K562 (cell line): ENCODE results near the gene KRTAP5-1. TPM values are rescaled to one million over a fixed set of nuclear protein-coding genes. Genes with fewer than 3 reads are reported as not detected.

Experiments used
- ATAC-seq: fragments of 200-7000 bp; cut with Tn5 transposase; 3 replicates; pipeline ENCODE4 v1.9.1; 2020; ENCODE audit warnings: moderate library complexity
- BruUV-seq: library from RNA; stranded (reverse); fragments of 400-500 nt; replicated peaks from 2 replicates; lab custom pipeline; 2021; lab: Mats Ljungman, UMichigan
- CTCF ChIA-PET: fragments of 300-600 bp; formaldehyde crosslinking; extraction: SDS; loops from one replicate; lab custom pipeline; 2021; ENCODE audit warnings: low intra/inter-chr PET ratio; lab: Yijun Ruan, JAX
- POLR2A ChIA-PET: fragments of 300-600, 350-650 bp; sonication (Branson Sonifier 250); formaldehyde crosslinking; extraction: SDS; loops from one replicate; lab custom pipeline; 2021; ENCODE audit warnings: antibody characterized with exemption, inconsistent platforms; lab: Yijun Ruan, JAX
- DNase-seq, 4 experiments: peaks; one replicate each; pipeline versions ENCODE4 v3.0.0 to v3.0.0-alpha.2; 2011 to 2018; ENCODE audit warnings: low spot score in 3 of 4, mixed read lengths in 3 of 4; ENCODE audit errors: extremely low read depth in 1 of 4
- FAIRE-seq: peaks from 2 replicates; lab custom pipeline; 2011; peaks lifted over from hg19 to GRCh38; lab: Jason Lieb, UNC
- H2AFZ ChIP-seq: 2 replicates; pipeline ENCODE4 v1.6.0; 2011; ENCODE audit warnings: low read depth, low read length, control low read depth, inconsistent platforms
- H3K27ac ChIP-seq: fragments of 200-600 bp; 3 replicates; pipeline ENCODE4 v1.8.0; 2011; ENCODE audit warnings: low read depth, mild to moderate bottlenecking, control low read depth, inconsistent platforms, low read length, moderate library complexity, mixed read lengths; ENCODE audit errors: extremely low read depth
- H3K27me3 ChIP-seq, 2 experiments: fragments of 300-600 bp in 1 of 2; 2 replicates in 1 of 2; 3 replicates in 1 of 2; pipeline versions ENCODE4 v1.6.0 to v1.8.0; 2011; ENCODE audit warnings: inconsistent platforms in 2 of 2, low read length in 2 of 2, mild to moderate bottlenecking in 1 of 2, mixed read lengths in 1 of 2, moderate library complexity in 1 of 2; ENCODE audit not compliant: control insufficient read depth in 2 of 2, insufficient read depth in 2 of 2
- H3K36me3 ChIP-seq: fragments of 300-600 bp; 3 replicates; pipeline ENCODE4 v1.8.0; 2011; ENCODE audit warnings: mild to moderate bottlenecking, low read length, inconsistent platforms; ENCODE audit not compliant: control insufficient read depth, insufficient read depth
- H3K4me1 ChIP-seq, 2 experiments: fragments of 200-600 bp in 1 of 2; replicated peaks in 1 of 2; 2 replicates in 1 of 2; 3 replicates in 1 of 2; pipeline versions ENCODE4 v1.5.1 to v1.8.0; 2011; ENCODE audit warnings: inconsistent platforms in 2 of 2, low read length in 2 of 2, mild to moderate bottlenecking in 1 of 2, mixed read lengths in 1 of 2, moderate library complexity in 1 of 2; ENCODE audit not compliant: control insufficient read depth in 2 of 2, insufficient read depth in 2 of 2
- H3K4me2 ChIP-seq: 2 replicates; pipeline ENCODE4 v1.6.1; 2011; ENCODE audit warnings: low read length, control low read depth, inconsistent platforms, mixed read lengths; ENCODE audit not compliant: insufficient read depth
- H3K4me3 ChIP-seq: fragments of 200-600 bp; sonication (generic), shearing (Covaris generic); 2 replicates; pipeline ENCODE4 v1.5.1; 2016; ENCODE audit warnings: control low read depth, inconsistent platforms
- H3K79me2 ChIP-seq: fragments of 200-600 bp; 3 replicates; pipeline ENCODE4 v1.8.0; 2011; ENCODE audit warnings: low read length, inconsistent platforms; ENCODE audit not compliant: control insufficient read depth, insufficient read depth
- H3K9ac ChIP-seq, 2 experiments: 2 replicates each; pipeline versions ENCODE4 v1.6.0 to v1.6.1; 2011; ENCODE audit warnings: low read depth in 2 of 2, low read length in 2 of 2, control low read depth in 1 of 2, inconsistent platforms in 1 of 2, mild to moderate bottlenecking in 1 of 2, mixed read lengths in 1 of 2; ENCODE audit not compliant: insufficient read depth in 1 of 2
- H3K9me1 ChIP-seq: one replicate; pipeline ENCODE4 v1.6.0; 2011; ENCODE audit warnings: inconsistent platforms, mild to moderate bottlenecking, low read length, moderate library complexity; ENCODE audit not compliant: control insufficient read depth, insufficient read depth
- H3K9me3 ChIP-seq: replicated peaks from 2 replicates; pipeline ENCODE4 v1.5.1; 2011; ENCODE audit warnings: low read depth, low read length, inconsistent platforms; ENCODE audit not compliant: control insufficient read depth, insufficient read depth
- H4K20me1 ChIP-seq: replicated peaks from 2 replicates; pipeline ENCODE4 v1.6.1; 2011; ENCODE audit warnings: low read length, inconsistent platforms, mixed read lengths; ENCODE audit not compliant: control insufficient read depth, insufficient read depth
- ATF7 ChIP-seq: fragments of 450-650 bp; IDR thresholded peaks from 2 replicates; pipeline ENCODE4 v1.7.1; 2014; ENCODE audit warnings: mild to moderate bottlenecking, moderate library complexity
- BRCA1 ChIP-seq, 2 experiments: fragments of 450-650 bp in 1 of 2; sonication (generic) in 1 of 2; formaldehyde crosslinking in 1 of 2; IDR thresholded peaks; 2 replicates each; pipeline versions ENCODE4 v1.5.0 to v1.6.1; 2017 to 2020; ENCODE audit warnings: mild to moderate bottlenecking in 1 of 2, missing genetic modification reagents in 1 of 2
- CBX8 ChIP-seq: fragments of 200-600 bp; sonication (generic); IDR thresholded peaks from 2 replicates; pipeline ENCODE4 v1.6.1; 2012; ENCODE audit warnings: borderline replicate concordance, mixed run types, low read depth, mild to moderate bottlenecking, moderate library complexity, mixed read lengths, low read length, control low read depth, inconsistent platforms; ENCODE audit not compliant: poor library complexity, severe bottlenecking; ENCODE audit errors: extremely low read depth
- DMBX1 ChIP-seq: fragments of 250-450 bp; sonication (Bioruptor Pico); IDR thresholded peaks from 2 replicates; pipeline ENCODE4 v1.8.0; 2022; ENCODE audit warnings: inconsistent platforms, mild to moderate bottlenecking, moderate library complexity, borderline replicate concordance
- HOXB6 ChIP-seq: fragments of 250-450 bp; sonication (Bioruptor Pico); IDR thresholded peaks from 2 replicates; pipeline ENCODE4 v1.5.1; 2022; ENCODE audit warnings: mild to moderate bottlenecking, borderline replicate concordance
- L3MBTL2 ChIP-seq: fragments of 450-650 bp; IDR thresholded peaks from 2 replicates; pipeline ENCODE4 v1.6.1; 2016; ENCODE audit warnings: mild to moderate bottlenecking, moderate library complexity
- NCOA1 ChIP-seq: fragments of 450-650 bp; IDR thresholded peaks from 2 replicates; pipeline ENCODE4 v1.6.1; 2016; ENCODE audit warnings: low read depth
- NR2C2 ChIP-seq, 2 experiments: fragments of 200-800 bp in 1 of 2; sonication (Bioruptor generic) in 1 of 2; sonication (generic) in 1 of 2; formaldehyde crosslinking in 1 of 2; IDR thresholded peaks; 2 replicates each; pipeline versions ENCODE4 v1.6.1 to v1.8.0; 2016 to 2022; ENCODE audit warnings: mild to moderate bottlenecking in 1 of 2, missing compliant biosample characterization in 1 of 2, missing genetic modification characterization in 1 of 2, missing genetic modification reagents in 1 of 2
- PTBP1 ChIP-seq: fragments of 200-400 bp; formaldehyde crosslinking; IDR thresholded peaks from 2 replicates; pipeline ENCODE4 v1.6.1; 2017; ENCODE audit warnings: low read depth, low read length
- PURB ChIP-seq: sonication (generic); formaldehyde crosslinking; IDR thresholded peaks from 2 replicates; pipeline ENCODE4 v1.9.0; 2021; ENCODE audit warnings: low read depth, mild to moderate bottlenecking, missing genetic modification reagents
- ZNF445 ChIP-seq: fragments of 250-450 bp; sonication (Bioruptor Pico); IDR thresholded peaks from 2 replicates; pipeline ENCODE4 v1.4.0; 2020; ENCODE audit warnings: low read depth, mild to moderate bottlenecking, moderate library complexity
- ZNF79 ChIP-seq: fragments of 250-450 bp; sonication (Bioruptor Pico); IDR thresholded peaks from 2 replicates; pipeline ENCODE4 v1.4.0; 2020; ENCODE audit warnings: low read depth, mild to moderate bottlenecking, moderate library complexity
- WGBS: fragments of 100-300 bp; shearing (Covaris generic); methylation state at CpG from one replicate; pipeline ENCODE4 v1.1.6; 2016; ENCODE audit warnings: low coverage, mixed read lengths; ENCODE audit not compliant: insufficient coverage; ENCODE audit errors: missing lambda C conversion rate; 5-methylcytosine and 5-hydroxymethylcytosine counted together
- in situ Hi-C: fragments of 300-500 bp; cut with MboI; formaldehyde crosslinking; loops from 4 replicates; pipeline ENCODE4 v1.15.0; 2018; ENCODE audit warnings: inconsistent platforms, mixed read lengths
- intact Hi-C: fragments of 100-400 bp; cut with micrococcal nuclease; formaldehyde crosslinking; loops from 2 replicates; pipeline ENCODE4 v1.14.2; 2022
- polyA plus RNA-seq, 8 experiments: library from polyadenylated mRNA; depleted of rRNA in 4 of 8; stranded (reverse) in 5 of 8; unstranded in 3 of 8; fragments of >200 nt; fragmentation: Nextera tagmentation in 2 of 8; fragmentation: Illumina TruSeq in 1 of 8; extraction: Ambion mirVana in 2 of 8; extraction: Trizol in 1 of 8; gene quantifications; 2 replicates each; pipeline versions ENCODE4 v1.2.1 to v1.2.3, GENCODE V29; 2011 to 2014; ENCODE audit warnings: inconsistent platforms in 1 of 8, missing spikeins in 1 of 8
- total RNA-seq, 7 experiments: library from RNA; depleted of rRNA in 6 of 7; stranded (reverse); fragments of >200 nt in 6 of 7; fragmentation: Illumina TruSeq in 2 of 7; extraction: Trizol in 2 of 7; gene quantifications; 2 replicates each; pipeline versions ENCODE4 v1.2.1 to v1.2.3, GENCODE V29; 2011 to 2021; ENCODE audit warnings: low replicate concordance in 1 of 7
- TF ChIP-seq, protein P1 (sequence below), 2 experiments: fragments of 450-650 bp in 1 of 2; IDR thresholded peaks; 2 replicates each; pipeline ENCODE4 v1.6.1; 2011 to 2017; ENCODE audit warnings: low read depth in 2 of 2, antibody characterized with exemption in 1 of 2, borderline replicate concordance in 1 of 2, low read length in 1 of 2, mild to moderate bottlenecking in 1 of 2, mixed read lengths in 1 of 2; ENCODE audit not compliant: control insufficient read depth in 1 of 2
- TF ChIP-seq, protein P2 (sequence below): conservative IDR thresholded peaks from 2 replicates; pipeline ENCODE4 v1.6.1; 2011; ENCODE audit warnings: low read depth, mild to moderate bottlenecking, low read length; ENCODE audit not compliant: control insufficient read depth
- TF ChIP-seq, protein P3 (sequence below): fragments of 450-650 bp; formaldehyde crosslinking; IDR thresholded peaks from 2 replicates; pipeline ENCODE4 v1.4.0; 2022; ENCODE audit warnings: missing genetic modification characterization

Gene KRTAP5-1
- total and polyA plus RNA-seq, 9 of the 15 experiments (the other 6 are each of a cell fraction or from before 2014, with no cell fraction given) = not detected

DNA sequence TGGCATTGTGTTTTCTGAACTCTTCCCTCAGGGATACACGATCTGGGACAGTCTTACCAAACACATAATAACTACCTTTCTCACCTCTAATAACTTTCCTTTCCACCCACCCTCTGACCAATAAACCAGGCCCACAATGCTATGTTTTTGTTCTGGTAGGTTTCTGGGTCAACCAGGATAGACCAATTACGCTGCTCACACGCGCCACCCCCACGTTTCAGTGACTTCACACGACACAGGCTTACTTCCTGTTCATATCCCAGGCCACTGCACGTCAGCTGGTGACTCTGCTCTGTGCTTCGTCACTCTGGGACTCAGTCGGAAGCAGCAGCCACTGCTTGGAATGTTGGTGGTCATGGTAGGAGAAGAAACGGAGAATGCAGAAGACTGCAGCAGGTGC is 34.4 kb upstream of the KRTAP5-1 start:
- peaks cover 0 to 2% of the 10 kb centered on the region in 2 experiments; a peak in 2 of 5 replicates for H3K4me1 ChIP-seq
- peak; percentile 75 for FAIRE-seq
- H3K79me2 ChIP-seq = no peaks in the 10 kb centered on the region
- ATAC-seq = peak; percentile 76
- 0% methylated on average over 10 of the region's 10 CpGs for WGBS
- H3K27me3 ChIP-seq = peaks cover 6 to 22% of the 10 kb centered on the region in 2 experiments; a peak in 4 of 5 replicates
- DNase-seq = peak in 3 of 4 experiments; percentile 14 to 48 (median 36)
- peak overlapping the region; percentile 89 for H2AFZ ChIP-seq
- in situ Hi-C loops (no loop called here), intact Hi-C loops (no loop called here)
- no TSS peak for BruUV-seq
- H3K9me1 ChIP-seq = no peaks in the 10 kb centered on the region
- H3K27ac ChIP-seq = no peak overlapping the region
- H4K20me1 ChIP-seq = peaks cover 6% of the 10 kb centered on the region; the same call in 1 of the 2 replicates
- ChIA-PET POLR2A (interaction anchor here (0.6 kb wide), 2 partner anchors 24 to 478 kb away, joined by 3 to 4 read pairs; no protein-coding TSS in a partner anchor), CTCF (no interaction called here)
- H3K4me3 ChIP-seq = no peak overlapping the region
- H3K9me3 ChIP-seq = 0 out of 2 replicates have a peak, but pooled peaks cover 1% of the 10 kb centered on the region
- no peak overlapping the region for H3K9ac ChIP-seq
- H3K4me2 ChIP-seq = peak overlapping the region; percentile 62
- H3K36me3 ChIP-seq = no peaks in the 10 kb centered on the region
- TF ChIP-seq L3MBTL2 (peak; percentile 72), BRCA1 (IDR thresholded peaks at IDR 0.05) (no peak), BRCA1 (CRISPR knock-in tag; IDR thresholded peaks at IDR 0.05) (no peak), NCOA1 (peak; percentile 78; the same call in 1 of the 2 replicates), PTBP1 (no peak), DMBX1 (CRISPR knock-in tag) (no peak), ZNF445 (no peak), PURB (CRISPR knock-in tag) (no peak), CBX8 (no peak), HOXB6 (CRISPR knock-in tag) (no peak), ZNF79 (no peak), NR2C2 (CRISPR knock-in tag; IDR thresholded peaks at IDR 0.05) (no peak), NR2C2 (tag; IDR thresholded peaks at IDR 0.05) (peak; percentile 31; the same call in 1 of the 2 replicates), ATF7 (peak; percentile 56; the same call in 1 of the 2 replicates)
- TF ChIP-seq, protein P1, sequence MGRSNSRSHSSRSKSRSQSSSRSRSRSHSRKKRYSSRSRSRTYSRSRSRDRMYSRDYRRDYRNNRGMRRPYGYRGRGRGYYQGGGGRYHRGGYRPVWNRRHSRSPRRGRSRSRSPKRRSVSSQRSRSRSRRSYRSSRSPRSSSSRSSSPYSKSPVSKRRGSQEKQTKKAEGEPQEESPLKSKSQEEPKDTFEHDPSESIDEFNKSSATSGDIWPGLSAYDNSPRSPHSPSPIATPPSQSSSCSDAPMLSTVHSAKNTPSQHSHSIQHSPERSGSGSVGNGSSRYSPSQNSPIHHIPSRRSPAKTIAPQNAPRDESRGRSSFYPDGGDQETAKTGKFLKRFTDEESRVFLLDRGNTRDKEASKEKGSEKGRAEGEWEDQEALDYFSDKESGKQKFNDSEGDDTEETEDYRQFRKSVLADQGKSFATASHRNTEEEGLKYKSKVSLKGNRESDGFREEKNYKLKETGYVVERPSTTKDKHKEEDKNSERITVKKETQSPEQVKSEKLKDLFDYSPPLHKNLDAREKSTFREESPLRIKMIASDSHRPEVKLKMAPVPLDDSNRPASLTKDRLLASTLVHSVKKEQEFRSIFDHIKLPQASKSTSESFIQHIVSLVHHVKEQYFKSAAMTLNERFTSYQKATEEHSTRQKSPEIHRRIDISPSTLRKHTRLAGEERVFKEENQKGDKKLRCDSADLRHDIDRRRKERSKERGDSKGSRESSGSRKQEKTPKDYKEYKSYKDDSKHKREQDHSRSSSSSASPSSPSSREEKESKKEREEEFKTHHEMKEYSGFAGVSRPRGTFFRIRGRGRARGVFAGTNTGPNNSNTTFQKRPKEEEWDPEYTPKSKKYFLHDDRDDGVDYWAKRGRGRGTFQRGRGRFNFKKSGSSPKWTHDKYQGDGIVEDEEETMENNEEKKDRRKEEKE (IDR thresholded peaks at IDR 0.05; ENCODE audit: borderline replicate concordance in 1 of 2, control insufficient read depth in 1 of 2, low read depth in 2 of 2, low read length in 1 of 2) = no peak
- TF ChIP-seq, protein P2, sequence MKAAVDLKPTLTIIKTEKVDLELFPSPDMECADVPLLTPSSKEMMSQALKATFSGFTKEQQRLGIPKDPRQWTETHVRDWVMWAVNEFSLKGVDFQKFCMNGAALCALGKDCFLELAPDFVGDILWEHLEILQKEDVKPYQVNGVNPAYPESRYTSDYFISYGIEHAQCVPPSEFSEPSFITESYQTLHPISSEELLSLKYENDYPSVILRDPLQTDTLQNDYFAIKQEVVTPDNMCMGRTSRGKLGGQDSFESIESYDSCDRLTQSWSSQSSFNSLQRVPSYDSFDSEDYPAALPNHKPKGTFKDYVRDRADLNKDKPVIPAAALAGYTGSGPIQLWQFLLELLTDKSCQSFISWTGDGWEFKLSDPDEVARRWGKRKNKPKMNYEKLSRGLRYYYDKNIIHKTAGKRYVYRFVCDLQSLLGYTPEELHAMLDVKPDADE = no peak
- TF ChIP-seq, protein P3, sequence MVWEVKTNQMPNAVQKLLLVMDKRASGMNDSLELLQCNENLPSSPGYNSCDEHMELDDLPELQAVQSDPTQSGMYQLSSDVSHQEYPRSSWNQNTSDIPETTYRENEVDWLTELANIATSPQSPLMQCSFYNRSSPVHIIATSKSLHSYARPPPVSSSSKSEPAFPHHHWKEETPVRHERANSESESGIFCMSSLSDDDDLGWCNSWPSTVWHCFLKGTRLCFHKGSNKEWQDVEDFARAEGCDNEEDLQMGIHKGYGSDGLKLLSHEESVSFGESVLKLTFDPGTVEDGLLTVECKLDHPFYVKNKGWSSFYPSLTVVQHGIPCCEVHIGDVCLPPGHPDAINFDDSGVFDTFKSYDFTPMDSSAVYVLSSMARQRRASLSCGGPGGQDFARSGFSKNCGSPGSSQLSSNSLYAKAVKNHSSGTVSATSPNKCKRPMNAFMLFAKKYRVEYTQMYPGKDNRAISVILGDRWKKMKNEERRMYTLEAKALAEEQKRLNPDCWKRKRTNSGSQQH = no peak
